Measurements from ENCODE around the gene DDX11.
"Not testable (repeated sequence)": the region's sequence is repeated elsewhere in the genome, so short reads cannot be mapped to it uniquely, and the experiment has no call there.

DDX11 gene

DNA sequence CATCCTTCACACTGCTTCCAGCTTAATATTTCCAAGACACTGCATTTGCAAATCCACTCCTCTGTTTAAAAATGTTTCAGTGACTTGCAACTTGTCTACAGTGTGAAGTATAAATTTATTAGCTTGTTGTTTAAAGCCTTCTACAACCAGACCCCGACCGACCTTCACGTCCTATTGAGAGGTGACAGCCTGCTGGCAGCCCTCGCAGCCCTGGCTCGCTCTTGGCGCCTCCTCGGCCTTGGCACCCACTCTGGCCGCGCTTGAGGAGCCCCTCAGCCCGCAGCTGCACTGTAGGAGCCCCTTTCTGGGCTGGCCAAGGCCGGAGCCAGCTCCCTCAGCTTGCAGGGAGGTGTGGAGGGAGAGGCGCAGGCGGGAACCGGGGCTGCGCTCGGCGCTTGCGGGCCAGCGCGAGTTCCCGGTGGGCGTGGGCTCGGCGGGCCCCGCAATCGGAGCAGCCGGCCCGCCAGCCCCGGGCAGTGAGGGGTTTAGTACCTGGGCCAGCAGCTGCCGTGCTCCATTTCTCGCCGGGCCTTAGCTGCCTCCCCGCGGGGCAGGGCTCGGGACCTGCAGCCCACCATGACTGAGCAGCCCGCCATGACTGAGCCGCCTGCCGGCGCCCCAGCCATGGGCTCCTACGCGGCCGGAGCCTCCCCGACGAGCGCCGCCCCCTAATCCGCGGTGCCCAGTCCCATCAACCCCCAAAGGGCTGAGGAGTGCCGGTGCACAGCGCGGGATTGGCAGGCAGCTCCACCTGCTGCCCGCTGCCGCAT lies 2.5 kb upstream of the DDX11 start:
- not testable (repeated sequence) for DNase-seq

- DNase-seq: not testable (repeated sequence)
These were observed 698 bp upstream of the DDX11 start for GRCh38 chr12:31072962-31073361.

- not testable (repeated sequence) for DNase-seq
These were observed 744 bp downstream of the DDX11 start for GRCh38 chr12:31074333-31074874.

- not testable (repeated sequence) for DNase-seq
These were observed 2.5 kb downstream of the DDX11 start for GRCh38 chr12:31076150-31076549.

DNA sequence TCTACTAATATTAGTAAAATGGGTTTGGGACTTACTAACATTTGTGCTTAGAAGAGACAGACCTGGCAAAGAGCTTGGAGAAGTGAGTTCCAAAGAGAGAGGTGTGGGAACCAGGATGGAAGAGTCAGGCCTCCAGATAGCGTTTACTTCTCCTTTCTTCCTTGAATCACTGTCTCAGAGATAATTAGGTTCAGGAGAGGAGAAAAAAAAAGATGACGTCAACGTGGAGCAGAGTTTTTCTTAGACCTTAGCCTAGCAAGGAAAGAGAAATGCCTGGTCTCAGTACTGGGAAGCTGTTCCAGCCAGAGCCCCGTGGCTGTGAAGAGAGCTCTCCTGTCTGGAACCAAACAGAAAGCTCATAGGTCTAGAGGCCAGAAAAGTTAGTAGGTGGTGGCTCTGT lies 3.4 kb downstream of the DDX11 start:
- not testable (repeated sequence) for DNase-seq

- not testable (repeated sequence) for DNase-seq
These were observed 4.3 kb downstream of the DDX11 start for GRCh38 chr12:31077998-31078397.

GRCh38 chr12:31079421-31079820 lies 5.8 kb downstream of the DDX11 start:
- DNase-seq: not testable (repeated sequence)

GRCh38 chr12:31080221-31080620 lies 6.6 kb downstream of the DDX11 start:
- DNase-seq: not testable (repeated sequence)

DNA sequence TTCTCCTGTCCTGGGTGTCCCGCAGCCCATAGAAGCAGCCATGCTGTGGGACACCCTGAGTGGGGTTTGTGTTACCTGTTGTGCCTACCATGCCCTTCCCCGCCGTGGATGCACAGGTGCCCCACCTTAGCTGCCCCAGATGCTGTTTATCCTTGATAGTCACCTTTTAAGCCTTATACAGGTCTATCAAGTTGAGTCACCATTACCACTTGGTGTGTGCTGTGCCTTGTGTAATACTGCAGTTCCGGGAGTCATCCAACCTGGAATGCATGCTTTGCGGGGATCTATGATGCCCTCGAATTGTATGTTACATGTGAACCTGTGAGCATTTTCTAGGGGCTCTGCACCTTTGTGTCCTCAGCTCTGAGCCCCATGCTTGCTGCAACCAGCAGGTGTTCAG lies 7.6 kb downstream of the DDX11 start:
- DNase-seq: not testable (repeated sequence)

- not testable (repeated sequence) for DNase-seq
These were observed 10.6 kb downstream of the DDX11 start for GRCh38 chr12:31084241-31084640.

- not testable (repeated sequence) for DNase-seq
These were observed 12.4 kb downstream of the DDX11 start for GRCh38 chr12:31086032-31086431.

- not testable (repeated sequence) for DNase-seq
These were observed 13.8 kb downstream of the DDX11 start for GRCh38 chr12:31087486-31087885.

DNA sequence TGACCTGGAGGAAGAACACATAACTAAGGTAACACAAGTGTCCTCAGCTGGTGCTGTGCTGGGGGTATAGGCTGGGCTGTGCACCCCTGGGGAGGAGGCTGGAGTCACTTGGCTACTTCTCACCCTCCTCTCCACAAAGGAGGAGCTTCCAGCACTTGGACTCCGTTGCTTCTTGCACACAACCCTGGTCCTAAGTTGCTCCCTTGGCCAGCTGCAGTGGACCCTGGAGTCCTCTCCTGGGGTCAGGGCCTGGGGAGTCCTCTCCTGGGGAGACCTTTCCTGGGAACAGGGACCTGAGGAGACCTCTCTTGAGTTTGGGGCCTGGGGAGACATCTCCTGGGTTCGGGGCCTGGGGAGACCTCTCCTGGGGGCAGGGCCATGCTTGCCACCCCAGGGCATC lies 14.3 kb downstream of the DDX11 start:
- DNase-seq: not testable (repeated sequence)

DNA sequence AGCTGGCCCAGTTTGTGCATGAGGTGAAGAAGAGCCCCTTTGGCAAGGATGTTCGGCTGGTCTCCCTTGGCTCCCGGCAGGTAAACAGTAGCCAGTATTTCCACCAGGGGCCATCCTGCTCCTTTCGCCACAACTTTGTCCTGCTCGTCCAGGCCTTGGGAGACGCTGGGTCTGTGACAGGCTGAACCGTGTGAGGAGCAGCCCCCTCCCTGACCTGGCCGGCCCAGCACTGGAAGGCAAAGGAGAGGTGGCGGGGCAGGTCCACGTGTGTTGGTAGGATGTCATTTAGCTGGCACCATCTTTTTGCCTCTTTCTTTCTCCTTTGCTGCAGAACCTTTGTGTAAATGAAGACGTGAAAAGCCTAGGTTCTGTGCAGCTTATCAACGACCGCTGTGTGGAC lies 15.4 kb downstream of the DDX11 start:
- DNase-seq: no peak

DNA sequence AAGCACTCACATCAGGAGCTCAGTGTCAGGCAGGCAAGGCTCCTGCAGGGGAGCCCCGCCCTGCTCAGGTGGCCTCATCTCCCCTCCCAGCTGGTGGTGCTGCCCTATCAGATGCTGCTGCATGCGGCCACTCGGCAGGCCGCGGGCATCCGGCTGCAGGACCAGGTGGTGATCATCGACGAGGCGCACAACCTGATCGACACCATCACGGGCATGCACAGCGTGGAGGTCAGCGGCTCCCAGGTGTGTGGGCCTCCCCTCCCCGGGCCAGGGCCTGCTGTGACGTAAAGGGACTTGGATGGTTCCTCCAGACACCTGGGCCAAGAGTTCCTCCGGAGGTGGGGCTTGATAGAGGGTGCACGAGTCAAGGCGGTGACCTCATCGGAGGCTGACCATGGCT lies 18.0 kb downstream of the DDX11 start:
- DNase-seq: not testable (repeated sequence)

- DNase-seq: not testable (repeated sequence)
These were observed 19.1 kb downstream of the DDX11 start for GRCh38 chr12:31092718-31093117.

DNA sequence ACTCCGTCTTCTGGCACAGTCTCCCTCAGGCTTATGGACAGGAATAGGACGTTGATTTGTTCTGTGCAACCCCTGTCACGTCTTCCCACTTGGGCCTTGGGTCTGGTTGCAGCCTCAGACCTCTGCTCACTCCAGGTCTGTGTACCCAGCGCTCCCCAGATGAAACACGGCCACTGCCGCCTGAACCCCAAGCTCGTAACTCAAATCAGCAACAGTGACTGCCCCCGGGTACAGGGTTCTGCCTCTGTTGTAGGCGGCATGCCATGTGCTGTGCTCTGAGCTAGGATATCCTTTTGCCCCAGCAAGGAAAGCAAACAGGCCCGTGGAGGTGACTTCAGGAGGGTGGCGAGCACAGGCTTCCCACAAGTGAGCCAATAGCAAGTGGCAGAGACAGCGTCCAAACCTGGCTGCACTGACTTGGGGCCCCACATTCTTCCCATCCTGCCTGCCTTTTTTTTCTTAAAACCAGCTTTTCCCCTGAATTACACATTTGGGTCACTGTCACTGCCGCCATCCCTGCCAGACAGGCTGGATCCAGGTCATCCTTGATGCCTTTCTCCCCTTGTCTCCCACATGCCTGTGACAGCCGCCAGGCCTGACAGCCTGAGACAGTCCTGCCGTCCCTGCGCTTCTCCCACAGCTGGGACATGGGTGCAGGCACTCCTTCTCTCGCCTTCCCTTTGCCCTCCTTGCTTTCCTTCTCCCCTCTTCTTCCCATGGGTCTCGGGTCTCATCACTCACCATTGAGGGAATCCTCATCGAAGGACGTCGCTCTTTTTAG lies 21.6 kb downstream of the DDX11 start:
- DNase-seq: not testable (repeated sequence)

- not testable (repeated sequence) for DNase-seq
These were observed 22.8 kb downstream of the DDX11 start for GRCh38 chr12:31096251-31097065.

GRCh38 chr12:31097819-31098218 lies 24.2 kb downstream of the DDX11 start:
- not testable (repeated sequence) for DNase-seq

DNA sequence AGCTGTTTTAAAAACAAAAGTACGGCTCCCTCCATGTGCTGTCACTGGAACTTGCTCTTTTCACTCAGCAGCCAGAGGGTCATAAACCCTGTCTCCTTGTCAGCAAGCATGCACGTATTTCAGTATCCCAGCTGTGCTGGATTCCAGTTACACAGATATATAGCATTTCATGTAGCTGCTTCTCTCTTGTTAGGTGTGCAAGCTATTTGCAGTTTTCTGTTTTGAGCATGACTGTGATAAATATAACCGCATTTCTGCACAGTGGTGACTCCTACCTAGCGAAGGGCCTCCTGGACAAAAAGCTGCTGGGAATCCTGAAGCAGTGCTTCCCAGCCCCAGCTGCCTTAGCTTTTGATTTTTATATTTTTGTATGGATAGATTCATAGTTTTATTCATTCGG lies 24.7 kb downstream of the DDX11 start:
- DNase-seq: not testable (repeated sequence)

DNA sequence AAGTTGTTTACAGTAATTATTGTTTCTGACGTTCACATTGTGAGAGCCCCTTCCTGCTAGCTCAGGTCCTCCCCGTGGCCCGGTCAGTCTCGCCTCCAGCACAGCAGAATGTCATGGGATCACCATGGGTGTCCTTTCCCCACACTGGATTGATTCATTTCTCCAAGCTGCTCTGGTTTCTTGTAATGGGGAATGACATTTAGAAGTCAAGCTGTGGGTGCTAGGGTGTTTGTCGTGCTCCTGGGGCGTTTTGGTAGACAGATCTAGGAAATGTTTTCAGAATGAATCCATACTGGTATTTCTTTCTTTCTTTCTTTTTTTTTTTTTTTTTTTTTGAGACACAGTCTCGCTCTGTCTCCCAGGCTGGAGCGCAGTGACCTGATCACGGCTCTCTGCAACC lies 25.1 kb downstream of the DDX11 start:
- DNase-seq: not testable (repeated sequence)

DNA sequence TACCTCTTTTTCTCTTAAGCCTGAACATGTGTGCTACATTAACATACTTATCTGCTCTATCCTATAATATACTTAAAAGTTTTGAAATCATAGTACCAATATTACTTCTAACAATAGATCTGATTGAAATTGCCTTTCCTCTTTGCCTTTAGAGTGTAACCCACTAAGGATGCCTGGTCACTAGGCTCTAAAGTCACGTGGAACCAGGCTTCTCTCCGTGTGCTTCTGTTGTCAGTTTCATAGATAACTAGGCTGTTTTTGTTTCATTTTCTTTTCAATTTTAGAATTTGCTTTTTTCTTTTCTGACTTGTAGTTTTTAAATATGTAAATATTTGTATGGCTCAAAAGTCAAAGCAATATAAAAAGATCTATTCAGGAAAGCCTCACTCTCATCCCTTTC lies 25.8 kb downstream of the DDX11 start:
- not testable (repeated sequence) for DNase-seq

All from activated CD8-positive, alpha-beta memory T cell treated with anti-CD3 and anti-CD28 coated beads, Interleukin-2, amount 50 U/mL, for 4 hours (primary cell).